IMR-90 (cell line): ENCODE measurements around the gene DET1. TPM values are rescaled to one million over a fixed set of nuclear protein-coding genes. Genes with fewer than 3 reads are reported as not detected.

ENCODE experiments used
- ATAC-seq: fragments of 200-7000 bp; cut with Tn5 transposase; 2 replicates; pipeline ENCODE4 v1.9.1; 2020; ENCODE audit warnings: low read depth, mild to moderate bottlenecking, moderate library complexity
- BruUV-seq: library from RNA; stranded (reverse); fragments of 400-500 nt; replicated peaks from 2 replicates; lab custom pipeline; 2021; lab: Mats Ljungman, UMichigan
- CTCF ChIA-PET: fragments of 300-600 bp; formaldehyde crosslinking; extraction: SDS; loops from one replicate; lab custom pipeline; 2021; ENCODE audit warnings: antibody characterized with exemption; lab: Yijun Ruan, JAX
- POLR2A ChIA-PET: fragments of 300-600 bp; sonication (Branson Sonifier 250); formaldehyde crosslinking; loops from one replicate; lab custom pipeline; 2022; ENCODE audit warnings: antibody characterized with exemption; ENCODE audit not compliant: unreplicated experiment; lab: Charles Lee
- DNase-seq: peaks from one replicate; pipeline ENCODE4 v3.0.0; 2013
- H2AFZ ChIP-seq: replicated peaks from 2 replicates; pipeline ENCODE3; 2013; ENCODE audit warnings: low read length, mild to moderate bottlenecking; ENCODE audit not compliant: poor library complexity
- H2AK5ac ChIP-seq: 2 replicates; pipeline ENCODE4 v1.6.1; 2013; ENCODE audit warnings: low read depth, low read length, inconsistent platforms
- H2AK9ac ChIP-seq: replicated peaks from 2 replicates; pipeline ENCODE3; 2013; ENCODE audit warnings: mild to moderate bottlenecking, low read depth, low read length, moderate library complexity; ENCODE audit not compliant: poor library complexity
- H2BK120ac ChIP-seq: 2 replicates; pipeline ENCODE4 v1.6.1; 2013; ENCODE audit warnings: low read depth, low read length, inconsistent platforms
- H2BK15ac ChIP-seq: 3 replicates; pipeline ENCODE4 v1.6.1; 2013; ENCODE audit warnings: low read depth, low read length, inconsistent platforms
- H2BK20ac ChIP-seq: 2 replicates; pipeline ENCODE4 v1.6.1; 2013; ENCODE audit warnings: low read depth, mild to moderate bottlenecking, inconsistent platforms, low read length, moderate library complexity
- H2BK5ac ChIP-seq: 2 replicates; pipeline ENCODE4 v1.6.1; 2013; ENCODE audit warnings: mild to moderate bottlenecking, low read depth, low read length, inconsistent platforms; ENCODE audit not compliant: poor library complexity, severe bottlenecking
- H3K14ac ChIP-seq: replicated peaks from 2 replicates; pipeline ENCODE4 v1.6.1; 2013; ENCODE audit warnings: low read depth, low read length, inconsistent platforms
- H3K18ac ChIP-seq: 2 replicates; pipeline ENCODE4 v1.6.1; 2013; ENCODE audit warnings: low read depth, low read length, control low read depth
- H3K23ac ChIP-seq: 2 replicates; pipeline ENCODE4 v1.6.1; 2013; ENCODE audit warnings: low read depth, low read length, inconsistent platforms
- H3K27ac ChIP-seq: 2 replicates; pipeline ENCODE4 v1.5.1; 2013; ENCODE audit warnings: mild to moderate bottlenecking, control low read depth, low read length; ENCODE audit not compliant: insufficient read depth
- H3K27me3 ChIP-seq: 2 replicates; pipeline ENCODE4 v1.6.1; 2013; ENCODE audit warnings: low read length; ENCODE audit not compliant: control insufficient read depth, insufficient read depth
- H3K36me3 ChIP-seq: 2 replicates; pipeline ENCODE4 v1.6.1; 2013; ENCODE audit warnings: low read length, mixed read lengths; ENCODE audit not compliant: control insufficient read depth, insufficient read depth
- H3K4ac ChIP-seq: 2 replicates; pipeline ENCODE4 v1.6.1; 2013; ENCODE audit warnings: low read depth, low read length, inconsistent platforms
- H3K4me1 ChIP-seq: 2 replicates; pipeline ENCODE4 v1.6.1; 2013; ENCODE audit warnings: low read length, mixed read lengths; ENCODE audit not compliant: control insufficient read depth, insufficient read depth
- H3K4me2 ChIP-seq: 2 replicates; pipeline ENCODE4 v1.6.1; 2013; ENCODE audit warnings: low read depth, mild to moderate bottlenecking, control low read depth, low read length, moderate library complexity
- H3K4me3 ChIP-seq: 2 replicates; pipeline ENCODE4 v1.5.1; 2013; ENCODE audit warnings: low read depth, mild to moderate bottlenecking, control low read depth, low read length, moderate library complexity; ENCODE audit not compliant: insufficient read depth
- H3K56ac ChIP-seq: 2 replicates; pipeline ENCODE4 v1.6.1; 2013; ENCODE audit warnings: low read length, inconsistent platforms; ENCODE audit not compliant: insufficient read depth; ENCODE audit errors: extremely low read depth
- H3K79me1 ChIP-seq, 2 experiments: 2 replicates each; pipeline ENCODE4 v1.6.1; 2013; ENCODE audit warnings: low read length in 2 of 2, inconsistent platforms in 1 of 2, low read depth in 1 of 2
- H3K9ac ChIP-seq: 2 replicates; pipeline ENCODE4 v1.6.1; 2013; ENCODE audit warnings: low read depth, low read length, control low read depth
- H3K9me1 ChIP-seq: 2 replicates; pipeline ENCODE4 v1.6.1; 2013; ENCODE audit warnings: low read length, inconsistent platforms; ENCODE audit not compliant: insufficient read depth
- H3K9me3 ChIP-seq: 2 replicates; pipeline ENCODE4 v1.6.1; 2013; ENCODE audit warnings: low read length; ENCODE audit not compliant: control insufficient read depth, insufficient read depth
- H4K20me1 ChIP-seq: 2 replicates; pipeline ENCODE4 v1.6.1; 2013; ENCODE audit warnings: low read length, inconsistent platforms; ENCODE audit not compliant: insufficient read depth
- H4K5ac ChIP-seq: 2 replicates; pipeline ENCODE4 v1.6.1; 2013; ENCODE audit warnings: mild to moderate bottlenecking, low read depth, low read length, control low read depth
- H4K8ac ChIP-seq, 2 experiments: 2 replicates each; pipeline ENCODE4 v1.6.1; 2013; ENCODE audit warnings: low read depth in 2 of 2, low read length in 2 of 2, control low read depth in 1 of 2, inconsistent platforms in 1 of 2
- H4K91ac ChIP-seq: 2 replicates; pipeline ENCODE4 v1.6.1; 2013; ENCODE audit warnings: low read depth, low read length, inconsistent platforms; ENCODE audit not compliant: insufficient read depth
- BHLHE40 ChIP-seq: fragments of 150-350 bp; IDR thresholded peaks from 2 replicates; pipeline ENCODE4 v1.6.1; 2016; ENCODE audit warnings: mild to moderate bottlenecking, low read depth, low read length
- CHD1 ChIP-seq: IDR thresholded peaks from 2 replicates; pipeline ENCODE4 v1.6.1; 2012; ENCODE audit warnings: low read depth, low read length, improper control_type of control experiment
- MAFK ChIP-seq: IDR thresholded peaks from 2 replicates; pipeline ENCODE4 v1.6.1; 2012; ENCODE audit warnings: low read depth, low read length, improper control_type of control experiment
- NFE2L2 ChIP-seq: fragments of 150-350 bp; IDR thresholded peaks from 2 replicates; pipeline ENCODE4 v1.6.1; 2016; ENCODE audit warnings: low read depth, mild to moderate bottlenecking, low read length
- POLR2A ChIP-seq: IDR thresholded peaks from 2 replicates; pipeline ENCODE4 v1.6.1; 2012; ENCODE audit warnings: mild to moderate bottlenecking, low read depth, low read length
- RAD21 ChIP-seq: IDR thresholded peaks from 2 replicates; pipeline ENCODE4 v1.6.1; 2012; ENCODE audit warnings: low read length, improper control_type of control experiment
- RCOR1 ChIP-seq: IDR thresholded peaks from 2 replicates; pipeline ENCODE4 v1.6.1; 2012; ENCODE audit warnings: mild to moderate bottlenecking, low read length, improper control_type of control experiment; ENCODE audit not compliant: insufficient replicate concordance
- RFX5 ChIP-seq: IDR thresholded peaks from 2 replicates; pipeline ENCODE4 v1.8.0; 2012; ENCODE audit warnings: low read depth, mild to moderate bottlenecking, low read length, moderate library complexity
- SMC3 ChIP-seq: fragments of 150-350 bp; IDR thresholded peaks from 2 replicates; pipeline ENCODE4 v1.6.1; 2016; ENCODE audit warnings: low read depth, mild to moderate bottlenecking, antibody characterized with exemption, low read length, moderate library complexity
- USF2 ChIP-seq: fragments of 150-350 bp; IDR thresholded peaks from 2 replicates; pipeline ENCODE4 v1.6.1; 2017; ENCODE audit warnings: mild to moderate bottlenecking, antibody characterized with exemption, low read length, low read depth
- WGBS, 2 experiments: methylation state at CpG; one replicate each; pipeline versions ENCODE4 v1.1.5 to v1.1.7; 2013; ENCODE audit warnings: missing lambda C conversion rate in 2 of 2; ENCODE audit not compliant: insufficient read length in 1 of 2; ENCODE audit errors: extremely low coverage in 2 of 2; 5-methylcytosine and 5-hydroxymethylcytosine counted together
- dilution Hi-C: fragments of 300-500 bp; cut with HindIII; formaldehyde crosslinking; loops from one replicate; pipeline ENCODE4 v1.14.3; 2018; ENCODE audit warnings: low sequenced_read_pairs; ENCODE audit not compliant: unreplicated experiment
- in situ Hi-C: fragments of 300-500 bp; cut with MboI; formaldehyde crosslinking; loops from 3 replicates; pipeline ENCODE4 v1.14.3; 2019; ENCODE audit warnings: low sequenced_read_pairs, inconsistent platforms, mixed read lengths
- intact Hi-C: fragments of 100-400 bp; cut with micrococcal nuclease; formaldehyde crosslinking; loops from 2 replicates; pipeline ENCODE4 v1.10.0; 2022
- polyA plus RNA-seq, 3 experiments: library from polyadenylated mRNA; depleted of rRNA; stranded (reverse); fragments of >200 nt; gene quantifications; 2 replicates each; pipeline ENCODE4 v1.2.3, GENCODE V29; 2012; ENCODE audit warnings: low replicate concordance in 1 of 3
- total RNA-seq: library from RNA; depleted of rRNA; stranded (reverse); fragments of >200 nt; gene quantifications from 2 replicates; pipeline ENCODE4 v1.2.3, GENCODE V29; 2012
- TF ChIP-seq, protein P1 (sequence below): fragments of 150-350 bp; IDR thresholded peaks from 2 replicates; pipeline ENCODE4 v1.6.1; 2016; ENCODE audit warnings: low read depth, mild to moderate bottlenecking, low read length, moderate library complexity, borderline replicate concordance
- TF ChIP-seq, protein P2 (sequence below): conservative IDR thresholded peaks from 2 replicates; pipeline ENCODE4 v1.5.1; 2012; ENCODE audit warnings: mild to moderate bottlenecking, low read depth, low read length, improper control_type of control experiment

Gene DET1
- total and polyA plus RNA-seq, 2 of the 4 experiments (the other 2 are of a cell fraction) = 5.6 to 9.1 TPM

DNA sequence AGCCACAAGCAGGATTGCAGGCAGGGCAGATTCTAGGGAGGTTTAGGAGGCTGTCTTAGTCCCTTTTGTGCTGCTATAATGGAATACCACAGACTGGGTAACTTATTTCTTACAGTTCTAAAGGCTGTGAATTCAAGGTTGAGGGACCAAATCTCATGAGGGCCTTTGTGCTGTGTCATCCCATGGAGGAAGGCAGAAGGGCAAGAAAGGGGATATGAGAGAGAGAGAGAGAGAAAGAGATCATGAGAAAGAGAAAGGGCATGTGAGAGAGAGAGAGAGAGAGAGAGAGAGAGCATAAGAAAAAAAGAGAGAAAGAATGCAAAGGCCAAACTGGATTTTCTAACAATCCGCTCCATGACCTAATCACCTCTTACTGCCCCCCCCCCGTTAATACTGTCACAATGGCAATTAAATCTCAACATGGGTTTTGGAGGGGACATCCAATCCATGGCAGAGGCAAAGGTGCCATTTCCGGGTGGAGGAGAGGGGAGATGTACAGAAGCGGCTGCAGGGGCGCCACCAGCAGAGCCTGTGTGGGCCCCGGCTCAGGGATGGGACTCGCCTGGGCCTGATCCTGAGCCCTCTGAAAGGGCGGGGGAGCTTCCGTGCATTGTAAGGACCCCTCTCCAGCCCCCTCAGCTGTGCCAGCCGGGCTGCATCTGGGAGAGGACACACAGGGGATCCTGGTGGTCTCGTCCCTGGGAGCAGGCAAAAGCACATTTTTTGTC is 58.5 kb downstream of the DET1 start (continued):
- TF ChIP-seq BHLHE40 = no peak

- Histone ChIP-seq H3K9me1 (peaks cover 3% of the 10 kb centered on the region; the same call in 1 of the 2 replicates), H4K91ac (no peak overlapping the region), H3K27me3 (no peaks in the 10 kb centered on the region; the same call in 1 of the 2 replicates), H3K27ac (no peak overlapping the region), H2AK5ac (no peak overlapping the region), H3K18ac (no peak overlapping the region), H2BK120ac (no peak overlapping the region), H3K4ac (no peak overlapping the region), H4K8ac (no peak overlapping the region), H3K4me3 (no peak overlapping the region), H3K36me3 (no peaks in the 10 kb centered on the region), H2BK5ac (no peak overlapping the region), H3K9ac (no peak overlapping the region), H3K56ac (no peak overlapping the region), H3K79me1 (no peaks in the 10 kb centered on the region), H2BK20ac (no peak overlapping the region), H3K9me3 (no peaks in the 10 kb centered on the region), H3K14ac (no peak overlapping the region; the same call in 1 of the 2 replicates), H2BK15ac (no peak overlapping the region), H4K20me1 (no peaks in the 10 kb centered on the region), H3K23ac (no peak overlapping the region), H3K4me1 (no peaks in the 10 kb centered on the region), H2AK9ac (no peak overlapping the region), H2AFZ (no peak overlapping the region), H3K4me2 (no peak overlapping the region), H4K5ac (no peak overlapping the region)
- ATAC-seq = no peak
- in situ Hi-C loops = loop anchor here (25.0 kb wide), 2 partner anchors 350 to 525 kb away; no protein-coding TSS in a partner anchor
- no CpG with 5 or more reads among the region's 2 CpGs for WGBS, 2 experiments
- dilution Hi-C loops = no loop called here
- POLR2A ChIA-PET = no interaction called here
- DNase-seq = no peak
- CTCF ChIA-PET = no interaction called here
- intact Hi-C loops = no loop called here
- BruUV-seq = no TSS peak
- no peak for TF ChIP-seq RAD21
- TF ChIP-seq, protein P1, sequence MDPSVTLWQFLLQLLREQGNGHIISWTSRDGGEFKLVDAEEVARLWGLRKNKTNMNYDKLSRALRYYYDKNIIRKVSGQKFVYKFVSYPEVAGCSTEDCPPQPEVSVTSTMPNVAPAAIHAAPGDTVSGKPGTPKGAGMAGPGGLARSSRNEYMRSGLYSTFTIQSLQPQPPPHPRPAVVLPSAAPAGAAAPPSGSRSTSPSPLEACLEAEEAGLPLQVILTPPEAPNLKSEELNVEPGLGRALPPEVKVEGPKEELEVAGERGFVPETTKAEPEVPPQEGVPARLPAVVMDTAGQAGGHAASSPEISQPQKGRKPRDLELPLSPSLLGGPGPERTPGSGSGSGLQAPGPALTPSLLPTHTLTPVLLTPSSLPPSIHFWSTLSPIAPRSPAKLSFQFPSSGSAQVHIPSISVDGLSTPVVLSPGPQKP = no peak
- no peak for TF ChIP-seq USF2
- no peak for TF ChIP-seq CHD1
- TF ChIP-seq RFX5 = no peak
- no peak for TF ChIP-seq NFE2L2
- no peak for TF ChIP-seq RCOR1
- TF ChIP-seq POLR2A = no peak
- no peak for TF ChIP-seq MAFK
- no peak for TF ChIP-seq SMC3
- TF ChIP-seq, protein P2, sequence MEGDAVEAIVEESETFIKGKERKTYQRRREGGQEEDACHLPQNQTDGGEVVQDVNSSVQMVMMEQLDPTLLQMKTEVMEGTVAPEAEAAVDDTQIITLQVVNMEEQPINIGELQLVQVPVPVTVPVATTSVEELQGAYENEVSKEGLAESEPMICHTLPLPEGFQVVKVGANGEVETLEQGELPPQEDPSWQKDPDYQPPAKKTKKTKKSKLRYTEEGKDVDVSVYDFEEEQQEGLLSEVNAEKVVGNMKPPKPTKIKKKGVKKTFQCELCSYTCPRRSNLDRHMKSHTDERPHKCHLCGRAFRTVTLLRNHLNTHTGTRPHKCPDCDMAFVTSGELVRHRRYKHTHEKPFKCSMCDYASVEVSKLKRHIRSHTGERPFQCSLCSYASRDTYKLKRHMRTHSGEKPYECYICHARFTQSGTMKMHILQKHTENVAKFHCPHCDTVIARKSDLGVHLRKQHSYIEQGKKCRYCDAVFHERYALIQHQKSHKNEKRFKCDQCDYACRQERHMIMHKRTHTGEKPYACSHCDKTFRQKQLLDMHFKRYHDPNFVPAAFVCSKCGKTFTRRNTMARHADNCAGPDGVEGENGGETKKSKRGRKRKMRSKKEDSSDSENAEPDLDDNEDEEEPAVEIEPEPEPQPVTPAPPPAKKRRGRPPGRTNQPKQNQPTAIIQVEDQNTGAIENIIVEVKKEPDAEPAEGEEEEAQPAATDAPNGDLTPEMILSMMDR = no peak
- TF ChIP-seq BHLHE40 = no peak
These were observed 59.2 kb downstream of the DET1 start for GRCh38 chr15:88487178-88487795.
